K562 (cell line): ENCODE data around the gene DEPP1. TPM values are rescaled to one million over a fixed set of nuclear protein-coding genes. Genes with fewer than 3 reads are reported as not detected.

Experiments used
- BDP1 ChIP-seq: IDR thresholded peaks from 3 replicates; pipeline ENCODE4 v1.6.1; 2011; ENCODE audit not compliant: insufficient read length, insufficient read depth
- CBFA2T2 ChIP-seq: fragments of 450-650 bp; conservative IDR thresholded peaks from 2 replicates; pipeline ENCODE4 v1.6.1; 2017; ENCODE audit warnings: mild to moderate bottlenecking
- FOXP1 ChIP-seq: sonication (generic); formaldehyde crosslinking; IDR thresholded peaks from 2 replicates; pipeline ENCODE4 v1.8.0; 2022; ENCODE audit warnings: mild to moderate bottlenecking, missing genetic modification reagents
- FUS ChIP-seq: fragments of 200-400 bp; formaldehyde crosslinking; optimal IDR thresholded peaks from 2 replicates; pipeline ENCODE3; 2017; ENCODE audit warnings: low read depth, low read length
- NFE2 ChIP-seq: IDR thresholded peaks from 2 replicates; pipeline ENCODE4 v1.6.1; 2014; ENCODE audit warnings: antibody characterized with exemption, low read depth
- PML ChIP-seq: IDR thresholded peaks from 2 replicates; pipeline ENCODE4 v1.6.1; 2012; ENCODE audit warnings: low read length, inconsistent platforms
- TCF3 ChIP-seq: sonication (generic); formaldehyde crosslinking; IDR thresholded peaks from 2 replicates; pipeline ENCODE4 v1.4.0; 2020; ENCODE audit warnings: mild to moderate bottlenecking, missing genetic modification reagents
- ZFP36 ChIP-seq: fragments of 150-350 bp; IDR thresholded peaks from 2 replicates; pipeline ENCODE4 v1.6.1; 2018; ENCODE audit warnings: low read length, low read depth; ENCODE audit not compliant: partially characterized antibody
- ZNF140 ChIP-seq: fragments of 250-450 bp; sonication (Bioruptor Pico); IDR thresholded peaks from 2 replicates; pipeline ENCODE4 v1.8.0; 2021; ENCODE audit warnings: moderate library complexity, mild to moderate bottlenecking, inconsistent platforms
- ZNF445 ChIP-seq: fragments of 250-450 bp; sonication (Bioruptor Pico); IDR thresholded peaks from 2 replicates; pipeline ENCODE4 v1.4.0; 2020; ENCODE audit warnings: low read depth, mild to moderate bottlenecking, moderate library complexity
- polyA plus RNA-seq, 8 experiments: library from polyadenylated mRNA; depleted of rRNA in 4 of 8; stranded (reverse) in 5 of 8; unstranded in 3 of 8; fragments of >200 nt; fragmentation: Nextera tagmentation in 2 of 8; fragmentation: Illumina TruSeq in 1 of 8; extraction: Ambion mirVana in 2 of 8; extraction: Trizol in 1 of 8; gene quantifications; 2 replicates each; pipeline versions ENCODE4 v1.2.1 to v1.2.3, GENCODE V29; 2011 to 2014; ENCODE audit warnings: inconsistent platforms in 1 of 8, missing spikeins in 1 of 8
- total RNA-seq, 7 experiments: library from RNA; depleted of rRNA in 6 of 7; stranded (reverse); fragments of >200 nt in 6 of 7; fragmentation: Illumina TruSeq in 2 of 7; extraction: Trizol in 2 of 7; gene quantifications; 2 replicates each; pipeline versions ENCODE4 v1.2.1 to v1.2.3, GENCODE V29; 2011 to 2021; ENCODE audit warnings: low replicate concordance in 1 of 7
- TF ChIP-seq, protein P1 (sequence below): IDR thresholded peaks from 3 replicates; pipeline ENCODE4 v1.6.1; 2011; ENCODE audit warnings: borderline replicate concordance, mild to moderate bottlenecking; ENCODE audit not compliant: insufficient read length, insufficient read depth
- TF ChIP-seq, protein P2 (sequence below): IDR thresholded peaks from 2 replicates; pipeline ENCODE4 v1.6.1; 2014; ENCODE audit warnings: antibody characterized with exemption
- TF ChIP-seq, protein P3 (sequence below): IDR thresholded peaks from 2 replicates; pipeline ENCODE4 v1.6.1; 2011; ENCODE audit warnings: borderline replicate concordance, low read depth, mild to moderate bottlenecking, moderate library complexity, low read length; ENCODE audit not compliant: insufficient read depth, poor library complexity, severe bottlenecking
- TF ChIP-seq, protein P4 (sequence below), 3 experiments: fragments of 200-800 bp in 1 of 3; fragments of 250-450 bp in 1 of 3; fragments of 450-650 bp in 1 of 3; sonication (Bioruptor Pico) in 1 of 3; sonication (Bioruptor generic) in 1 of 3; formaldehyde crosslinking in 1 of 3; IDR thresholded peaks; 2 replicates each; pipeline versions ENCODE4 v1.6.1 to v1.8.0; 2016 to 2022; ENCODE audit warnings: mild to moderate bottlenecking in 2 of 3, missing genetic modification characterization in 2 of 3, missing compliant biosample characterization in 1 of 3, moderate library complexity in 1 of 3
- TF ChIP-seq, protein P5 (sequence below): fragments of 250-450 bp; sonication (Bioruptor Pico); IDR thresholded peaks from 2 replicates; pipeline ENCODE4 v1.8.0; 2022; ENCODE audit warnings: inconsistent platforms, mild to moderate bottlenecking, moderate library complexity, borderline replicate concordance
- TF ChIP-seq, protein P6 (sequence below): fragments of 250-450 bp; sonication (Bioruptor Pico); IDR thresholded peaks from 2 replicates; pipeline ENCODE4 v1.8.0; 2021; ENCODE audit warnings: mild to moderate bottlenecking, moderate library complexity

DEPP1 gene
- total and polyA plus RNA-seq, 9 of the 15 experiments (the other 6 are each of a cell fraction or from before 2014, with no cell fraction given), result 0.04 to 0.54 (median 0.20) TPM; not detected in 1

DNA sequence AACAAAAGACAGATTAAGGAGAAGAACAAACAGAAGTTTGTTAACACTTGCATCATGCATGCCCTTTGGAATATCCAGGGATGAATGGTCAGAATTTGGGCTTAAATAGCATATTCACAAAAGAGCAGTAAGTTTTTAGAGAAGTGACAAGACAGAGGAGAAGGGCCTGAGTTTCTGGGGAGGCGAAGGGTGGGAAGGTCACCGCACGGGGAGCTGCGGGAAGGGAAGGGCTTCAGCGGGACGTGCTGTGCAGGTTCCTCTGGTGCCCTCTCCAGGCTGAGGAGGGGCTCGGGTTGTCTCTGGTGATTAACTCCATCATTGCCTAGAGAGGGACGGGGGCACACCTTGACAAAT is 11.7 kb upstream of the DEPP1 start (continued):
- TF ChIP-seq, protein P1, sequence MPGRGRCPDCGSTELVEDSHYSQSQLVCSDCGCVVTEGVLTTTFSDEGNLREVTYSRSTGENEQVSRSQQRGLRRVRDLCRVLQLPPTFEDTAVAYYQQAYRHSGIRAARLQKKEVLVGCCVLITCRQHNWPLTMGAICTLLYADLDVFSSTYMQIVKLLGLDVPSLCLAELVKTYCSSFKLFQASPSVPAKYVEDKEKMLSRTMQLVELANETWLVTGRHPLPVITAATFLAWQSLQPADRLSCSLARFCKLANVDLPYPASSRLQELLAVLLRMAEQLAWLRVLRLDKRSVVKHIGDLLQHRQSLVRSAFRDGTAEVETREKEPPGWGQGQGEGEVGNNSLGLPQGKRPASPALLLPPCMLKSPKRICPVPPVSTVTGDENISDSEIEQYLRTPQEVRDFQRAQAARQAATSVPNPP, result no peak
- TF ChIP-seq CBFA2T2 (no peak), FUS (no peak), ZFP36 (peak; percentile 13), NFE2 (no peak), FOXP1 (CRISPR knock-in tag) (no peak), TCF3 (CRISPR knock-in tag) (no peak), ZNF140 (CRISPR knock-in tag) (no peak), PML (no peak), ZNF445 (CRISPR knock-in tag) (no peak), BDP1 (no peak)
- TF ChIP-seq, protein P2, sequence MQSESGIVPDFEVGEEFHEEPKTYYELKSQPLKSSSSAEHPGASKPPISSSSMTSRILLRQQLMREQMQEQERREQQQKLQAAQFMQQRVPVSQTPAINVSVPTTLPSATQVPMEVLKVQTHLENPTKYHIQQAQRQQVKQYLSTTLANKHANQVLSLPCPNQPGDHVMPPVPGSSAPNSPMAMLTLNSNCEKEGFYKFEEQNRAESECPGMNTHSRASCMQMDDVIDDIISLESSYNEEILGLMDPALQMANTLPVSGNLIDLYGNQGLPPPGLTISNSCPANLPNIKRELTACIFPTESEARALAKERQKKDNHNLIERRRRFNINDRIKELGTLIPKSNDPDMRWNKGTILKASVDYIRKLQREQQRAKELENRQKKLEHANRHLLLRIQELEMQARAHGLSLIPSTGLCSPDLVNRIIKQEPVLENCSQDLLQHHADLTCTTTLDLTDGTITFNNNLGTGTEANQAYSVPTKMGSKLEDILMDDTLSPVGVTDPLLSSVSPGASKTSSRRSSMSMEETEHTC, result no peak
- TF ChIP-seq, protein P3, sequence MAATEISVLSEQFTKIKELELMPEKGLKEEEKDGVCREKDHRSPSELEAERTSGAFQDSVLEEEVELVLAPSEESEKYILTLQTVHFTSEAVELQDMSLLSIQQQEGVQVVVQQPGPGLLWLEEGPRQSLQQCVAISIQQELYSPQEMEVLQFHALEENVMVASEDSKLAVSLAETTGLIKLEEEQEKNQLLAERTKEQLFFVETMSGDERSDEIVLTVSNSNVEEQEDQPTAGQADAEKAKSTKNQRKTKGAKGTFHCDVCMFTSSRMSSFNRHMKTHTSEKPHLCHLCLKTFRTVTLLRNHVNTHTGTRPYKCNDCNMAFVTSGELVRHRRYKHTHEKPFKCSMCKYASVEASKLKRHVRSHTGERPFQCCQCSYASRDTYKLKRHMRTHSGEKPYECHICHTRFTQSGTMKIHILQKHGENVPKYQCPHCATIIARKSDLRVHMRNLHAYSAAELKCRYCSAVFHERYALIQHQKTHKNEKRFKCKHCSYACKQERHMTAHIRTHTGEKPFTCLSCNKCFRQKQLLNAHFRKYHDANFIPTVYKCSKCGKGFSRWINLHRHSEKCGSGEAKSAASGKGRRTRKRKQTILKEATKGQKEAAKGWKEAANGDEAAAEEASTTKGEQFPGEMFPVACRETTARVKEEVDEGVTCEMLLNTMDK, result peak; percentile 50
- TF ChIP-seq, protein P4, sequence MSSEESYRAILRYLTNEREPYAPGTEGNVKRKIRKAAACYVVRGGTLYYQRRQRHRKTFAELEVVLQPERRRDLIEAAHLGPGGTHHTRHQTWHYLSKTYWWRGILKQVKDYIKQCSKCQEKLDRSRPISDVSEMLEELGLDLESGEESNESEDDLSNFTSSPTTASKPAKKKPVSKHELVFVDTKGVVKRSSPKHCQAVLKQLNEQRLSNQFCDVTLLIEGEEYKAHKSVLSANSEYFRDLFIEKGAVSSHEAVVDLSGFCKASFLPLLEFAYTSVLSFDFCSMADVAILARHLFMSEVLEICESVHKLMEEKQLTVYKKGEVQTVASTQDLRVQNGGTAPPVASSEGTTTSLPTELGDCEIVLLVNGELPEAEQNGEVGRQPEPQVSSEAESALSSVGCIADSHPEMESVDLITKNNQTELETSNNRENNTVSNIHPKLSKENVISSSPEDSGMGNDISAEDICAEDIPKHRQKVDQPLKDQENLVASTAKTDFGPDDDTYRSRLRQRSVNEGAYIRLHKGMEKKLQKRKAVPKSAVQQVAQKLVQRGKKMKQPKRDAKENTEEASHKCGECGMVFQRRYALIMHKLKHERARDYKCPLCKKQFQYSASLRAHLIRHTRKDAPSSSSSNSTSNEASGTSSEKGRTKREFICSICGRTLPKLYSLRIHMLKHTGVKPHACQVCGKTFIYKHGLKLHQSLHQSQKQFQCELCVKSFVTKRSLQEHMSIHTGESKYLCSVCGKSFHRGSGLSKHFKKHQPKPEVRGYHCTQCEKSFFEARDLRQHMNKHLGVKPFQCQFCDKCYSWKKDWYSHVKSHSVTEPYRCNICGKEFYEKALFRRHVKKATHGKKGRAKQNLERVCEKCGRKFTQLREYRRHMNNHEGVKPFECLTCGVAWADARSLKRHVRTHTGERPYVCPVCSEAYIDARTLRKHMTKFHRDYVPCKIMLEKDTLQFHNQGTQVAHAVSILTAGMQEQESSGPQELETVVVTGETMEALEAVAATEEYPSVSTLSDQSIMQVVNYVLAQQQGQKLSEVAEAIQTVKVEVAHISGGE (CRISPR knock-in tag; IDR thresholded peaks at IDR 0.05), result no peak
- TF ChIP-seq, protein P5, sequence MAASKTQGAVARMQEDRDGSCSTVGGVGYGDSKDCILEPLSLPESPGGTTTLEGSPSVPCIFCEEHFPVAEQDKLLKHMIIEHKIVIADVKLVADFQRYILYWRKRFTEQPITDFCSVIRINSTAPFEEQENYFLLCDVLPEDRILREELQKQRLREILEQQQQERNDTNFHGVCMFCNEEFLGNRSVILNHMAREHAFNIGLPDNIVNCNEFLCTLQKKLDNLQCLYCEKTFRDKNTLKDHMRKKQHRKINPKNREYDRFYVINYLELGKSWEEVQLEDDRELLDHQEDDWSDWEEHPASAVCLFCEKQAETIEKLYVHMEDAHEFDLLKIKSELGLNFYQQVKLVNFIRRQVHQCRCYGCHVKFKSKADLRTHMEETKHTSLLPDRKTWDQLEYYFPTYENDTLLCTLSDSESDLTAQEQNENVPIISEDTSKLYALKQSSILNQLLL (CRISPR knock-in tag), result no peak
- TF ChIP-seq, protein P6, sequence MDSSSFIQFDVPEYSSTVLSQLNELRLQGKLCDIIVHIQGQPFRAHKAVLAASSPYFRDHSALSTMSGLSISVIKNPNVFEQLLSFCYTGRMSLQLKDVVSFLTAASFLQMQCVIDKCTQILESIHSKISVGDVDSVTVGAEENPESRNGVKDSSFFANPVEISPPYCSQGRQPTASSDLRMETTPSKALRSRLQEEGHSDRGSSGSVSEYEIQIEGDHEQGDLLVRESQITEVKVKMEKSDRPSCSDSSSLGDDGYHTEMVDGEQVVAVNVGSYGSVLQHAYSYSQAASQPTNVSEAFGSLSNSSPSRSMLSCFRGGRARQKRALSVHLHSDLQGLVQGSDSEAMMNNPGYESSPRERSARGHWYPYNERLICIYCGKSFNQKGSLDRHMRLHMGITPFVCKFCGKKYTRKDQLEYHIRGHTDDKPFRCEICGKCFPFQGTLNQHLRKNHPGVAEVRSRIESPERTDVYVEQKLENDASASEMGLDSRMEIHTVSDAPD (CRISPR knock-in tag), result no peak
